ENCODE data around the gene NCAN. TPM values are rescaled to one million over a fixed set of nuclear protein-coding genes. Genes with fewer than 3 reads are reported as not detected.

NCAN gene
- total RNA-seq, 1 donor from 2014 or later: 0.02 TPM

GRCh38 chr19:19296953-19297689, 85.4 kb downstream of the NCAN start:
- TF ChIP-seq, protein P1, sequence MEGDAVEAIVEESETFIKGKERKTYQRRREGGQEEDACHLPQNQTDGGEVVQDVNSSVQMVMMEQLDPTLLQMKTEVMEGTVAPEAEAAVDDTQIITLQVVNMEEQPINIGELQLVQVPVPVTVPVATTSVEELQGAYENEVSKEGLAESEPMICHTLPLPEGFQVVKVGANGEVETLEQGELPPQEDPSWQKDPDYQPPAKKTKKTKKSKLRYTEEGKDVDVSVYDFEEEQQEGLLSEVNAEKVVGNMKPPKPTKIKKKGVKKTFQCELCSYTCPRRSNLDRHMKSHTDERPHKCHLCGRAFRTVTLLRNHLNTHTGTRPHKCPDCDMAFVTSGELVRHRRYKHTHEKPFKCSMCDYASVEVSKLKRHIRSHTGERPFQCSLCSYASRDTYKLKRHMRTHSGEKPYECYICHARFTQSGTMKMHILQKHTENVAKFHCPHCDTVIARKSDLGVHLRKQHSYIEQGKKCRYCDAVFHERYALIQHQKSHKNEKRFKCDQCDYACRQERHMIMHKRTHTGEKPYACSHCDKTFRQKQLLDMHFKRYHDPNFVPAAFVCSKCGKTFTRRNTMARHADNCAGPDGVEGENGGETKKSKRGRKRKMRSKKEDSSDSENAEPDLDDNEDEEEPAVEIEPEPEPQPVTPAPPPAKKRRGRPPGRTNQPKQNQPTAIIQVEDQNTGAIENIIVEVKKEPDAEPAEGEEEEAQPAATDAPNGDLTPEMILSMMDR (IDR thresholded peaks at IDR 0.05; ENCODE audit: unreplicated experiment): no peak
- no peaks in the 10 kb centered on the region for H3K4me1 Mint-ChIP-seq

GRCh38 chr19:19297759-19298158, 86.0 kb downstream of the NCAN start:
- no peaks in the 10 kb centered on the region for H3K4me1 Mint-ChIP-seq
- H3K27ac Mint-ChIP-seq: no peak overlapping the region
- H3K27me3 Mint-ChIP-seq (ENCODE audit: low read depth): no peaks in the 10 kb centered on the region
- TF ChIP-seq, protein P1 (IDR thresholded peaks at IDR 0.05; ENCODE audit: unreplicated experiment): no peak
- H3K4me3 Mint-ChIP-seq: no peak overlapping the region
- H3K9me3 Mint-ChIP-seq: peaks cover 4% of the 10 kb centered on the region
- no peak for DNase-seq (ENCODE audit: low spot score in 2 of 2, unreplicated experiment in 2 of 2)
- H3K36me3 Mint-ChIP-seq: peaks cover 31% of the 10 kb centered on the region

More at GRCh38 chr19:19296953-19297689, 85.4 kb downstream of the NCAN start:
- no peak overlapping the region for H3K4me3 Mint-ChIP-seq
- peaks cover 4% of the 10 kb centered on the region for H3K9me3 Mint-ChIP-seq
- H3K36me3 Mint-ChIP-seq: peaks cover 36% of the 10 kb centered on the region
- no peaks in the 10 kb centered on the region for H3K27me3 Mint-ChIP-seq (ENCODE audit: low read depth)
- no peak overlapping the region for H3K27ac Mint-ChIP-seq
- no peak for DNase-seq (ENCODE audit: low spot score in 2 of 2, unreplicated experiment in 2 of 2)

DNA sequence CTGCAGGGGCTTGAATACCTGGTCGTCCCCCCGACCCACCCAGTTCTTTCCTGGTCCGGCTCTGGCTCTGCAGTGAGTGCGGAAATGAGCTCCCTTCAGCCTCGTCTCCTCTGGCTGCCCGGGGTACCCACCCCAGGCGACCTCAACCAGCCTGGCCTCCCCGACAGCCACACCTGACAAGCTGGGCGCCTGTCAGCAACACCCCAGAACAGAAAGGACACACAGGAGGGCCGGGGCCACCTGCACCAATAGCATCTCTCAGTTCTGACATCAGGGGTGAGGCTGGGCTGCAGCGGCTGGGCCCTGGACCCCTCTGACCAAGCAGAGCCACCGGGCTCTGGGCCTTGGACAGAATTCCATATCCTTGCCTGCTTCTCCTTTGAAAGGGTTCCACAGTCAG, 88.9 kb downstream of the NCAN start:
- TF ChIP-seq, protein P1 (IDR thresholded peaks at IDR 0.05; ENCODE audit: unreplicated experiment): no peak
- H3K4me3 Mint-ChIP-seq: no peak overlapping the region
- H3K27me3 Mint-ChIP-seq (ENCODE audit: low read depth): no peaks in the 10 kb centered on the region
- H3K9me3 Mint-ChIP-seq: no peaks in the 10 kb centered on the region
- H3K4me1 Mint-ChIP-seq: no peaks in the 10 kb centered on the region
- no peak overlapping the region for H3K27ac Mint-ChIP-seq
- DNase-seq (ENCODE audit: low spot score in 2 of 2, unreplicated experiment in 2 of 2): no peak
- peaks cover 15% of the 10 kb centered on the region for H3K36me3 Mint-ChIP-seq

Other genes starting within 250 kb of the NCAN start
- 137 to 152 TPM (median 140 TPM) in 3 replicates for gene SUGP2, start 178.4 kb upstream of the NCAN start, total RNA-seq
- 25.5 to 28.2 TPM (median 25.8 TPM) in 3 replicates for gene ARMC6, start 178.4 kb upstream of the NCAN start, total RNA-seq
- gene SLC25A42, start 148.0 kb upstream of the NCAN start, total RNA-seq: 21.2 to 22.1 TPM (median 21.2 TPM) in 3 replicates
- gene TMEM161A, start 73.5 kb upstream of the NCAN start, total RNA-seq: 45.5 to 48.4 TPM (median 46.5 TPM) in 3 replicates
- 1.4 to 2.9 TPM (median 2.8 TPM) in 3 replicates for gene MEF2B, start 41.7 kb upstream of the NCAN start, total RNA-seq
- 26.4 to 28.4 TPM (median 26.7 TPM) in 3 replicates for gene BORCS8, start 19.8 kb upstream of the NCAN start, total RNA-seq
- gene RFXANK, start 19.7 kb upstream of the NCAN start, total RNA-seq: 90.4 to 93.6 TPM (median 92.0 TPM) in 3 replicates
- 9.4 to 11.8 TPM (median 10.1 TPM) in 3 replicates for gene NR2C2AP, start 8.5 kb upstream of the NCAN start, total RNA-seq
- 3.5 to 5.7 TPM (median 4.0 TPM) in 3 replicates for gene TM6SF2, start 61.3 kb downstream of the NCAN start, total RNA-seq
- 70.2 to 77.2 TPM (median 74.9 TPM) in 3 replicates for gene SUGP1, start 108.6 kb downstream of the NCAN start, total RNA-seq
- gene MAU2, start 108.9 kb downstream of the NCAN start, total RNA-seq: 93.0 to 107 TPM (median 94.7 TPM) in 3 replicates
- 112 to 113 TPM (median 113 TPM) in 3 replicates for gene GATAD2A, start 193.7 kb downstream of the NCAN start, total RNA-seq

Data from mesothelial cell of epicardium (in vitro differentiated cells).